ENCODE data around the gene GRSF1.

DNA sequence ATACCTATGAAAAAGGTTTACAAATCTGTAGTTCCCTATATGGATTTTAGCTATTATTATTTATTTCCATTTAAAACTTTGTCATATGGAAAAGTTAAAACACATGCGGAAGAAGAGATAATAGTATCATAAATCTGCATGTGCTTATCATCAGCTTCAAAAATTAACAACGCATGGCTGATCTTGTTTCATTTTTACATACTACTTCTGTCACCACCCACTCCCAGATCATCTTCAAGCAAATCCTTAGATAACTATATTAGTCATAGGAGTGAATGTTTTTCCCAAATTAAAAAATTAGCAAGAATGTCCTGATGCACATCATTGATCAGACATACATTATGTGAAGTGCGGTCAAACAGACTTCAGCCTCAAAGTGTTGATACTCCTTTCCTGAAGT is 37.9 kb upstream of the GRSF1 start:
- TF ChIP-seq EP300 (IDR thresholded peaks at IDR 0.05; ENCODE audit: borderline replicate concordance) (no peak), RAD21 (IDR thresholded peaks at IDR 0.05; ENCODE audit: low read depth) (no peak), TCF12 (IDR thresholded peaks at IDR 0.05; ENCODE audit: low read depth) (no peak), CEBPB (IDR thresholded peaks at IDR 0.05) (no peak), TAF1 (IDR thresholded peaks at IDR 0.05; ENCODE audit: low read depth) (no peak), YY1 (IDR thresholded peaks at IDR 0.05; ENCODE audit: low read depth) (no peak), MAX (IDR thresholded peaks at IDR 0.05) (no peak), ZBTB7A (IDR thresholded peaks at IDR 0.05; ENCODE audit: low read depth) (no peak), CREB1 (IDR thresholded peaks at IDR 0.05; ENCODE audit: low read depth) (no peak)
- TF ChIP-seq, protein P1, sequence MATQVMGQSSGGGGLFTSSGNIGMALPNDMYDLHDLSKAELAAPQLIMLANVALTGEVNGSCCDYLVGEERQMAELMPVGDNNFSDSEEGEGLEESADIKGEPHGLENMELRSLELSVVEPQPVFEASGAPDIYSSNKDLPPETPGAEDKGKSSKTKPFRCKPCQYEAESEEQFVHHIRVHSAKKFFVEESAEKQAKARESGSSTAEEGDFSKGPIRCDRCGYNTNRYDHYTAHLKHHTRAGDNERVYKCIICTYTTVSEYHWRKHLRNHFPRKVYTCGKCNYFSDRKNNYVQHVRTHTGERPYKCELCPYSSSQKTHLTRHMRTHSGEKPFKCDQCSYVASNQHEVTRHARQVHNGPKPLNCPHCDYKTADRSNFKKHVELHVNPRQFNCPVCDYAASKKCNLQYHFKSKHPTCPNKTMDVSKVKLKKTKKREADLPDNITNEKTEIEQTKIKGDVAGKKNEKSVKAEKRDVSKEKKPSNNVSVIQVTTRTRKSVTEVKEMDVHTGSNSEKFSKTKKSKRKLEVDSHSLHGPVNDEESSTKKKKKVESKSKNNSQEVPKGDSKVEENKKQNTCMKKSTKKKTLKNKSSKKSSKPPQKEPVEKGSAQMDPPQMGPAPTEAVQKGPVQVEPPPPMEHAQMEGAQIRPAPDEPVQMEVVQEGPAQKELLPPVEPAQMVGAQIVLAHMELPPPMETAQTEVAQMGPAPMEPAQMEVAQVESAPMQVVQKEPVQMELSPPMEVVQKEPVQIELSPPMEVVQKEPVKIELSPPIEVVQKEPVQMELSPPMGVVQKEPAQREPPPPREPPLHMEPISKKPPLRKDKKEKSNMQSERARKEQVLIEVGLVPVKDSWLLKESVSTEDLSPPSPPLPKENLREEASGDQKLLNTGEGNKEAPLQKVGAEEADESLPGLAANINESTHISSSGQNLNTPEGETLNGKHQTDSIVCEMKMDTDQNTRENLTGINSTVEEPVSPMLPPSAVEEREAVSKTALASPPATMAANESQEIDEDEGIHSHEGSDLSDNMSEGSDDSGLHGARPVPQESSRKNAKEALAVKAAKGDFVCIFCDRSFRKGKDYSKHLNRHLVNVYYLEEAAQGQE (IDR thresholded peaks at IDR 0.05; ENCODE audit: low read depth), result no peak
